PC-3 (cell line): ENCODE results near the gene SETD1B.

Experiments
- EZH2phosphoT487 ChIP-seq: fragments of 300-600 bp; sonication (generic); IDR thresholded peaks from 2 replicates; pipeline ENCODE4 v1.6.1; 2018; ENCODE audit warnings: mild to moderate bottlenecking, antibody characterized with exemption, low read length, borderline replicate concordance
- TF ChIP-seq, protein P1 (sequence below): fragments of 300-600 bp; sonication (generic); conservative IDR thresholded peaks from 2 replicates; pipeline ENCODE4 v1.5.1; 2017; ENCODE audit warnings: antibody characterized with exemption, low read depth, mild to moderate bottlenecking, low read length

DNA sequence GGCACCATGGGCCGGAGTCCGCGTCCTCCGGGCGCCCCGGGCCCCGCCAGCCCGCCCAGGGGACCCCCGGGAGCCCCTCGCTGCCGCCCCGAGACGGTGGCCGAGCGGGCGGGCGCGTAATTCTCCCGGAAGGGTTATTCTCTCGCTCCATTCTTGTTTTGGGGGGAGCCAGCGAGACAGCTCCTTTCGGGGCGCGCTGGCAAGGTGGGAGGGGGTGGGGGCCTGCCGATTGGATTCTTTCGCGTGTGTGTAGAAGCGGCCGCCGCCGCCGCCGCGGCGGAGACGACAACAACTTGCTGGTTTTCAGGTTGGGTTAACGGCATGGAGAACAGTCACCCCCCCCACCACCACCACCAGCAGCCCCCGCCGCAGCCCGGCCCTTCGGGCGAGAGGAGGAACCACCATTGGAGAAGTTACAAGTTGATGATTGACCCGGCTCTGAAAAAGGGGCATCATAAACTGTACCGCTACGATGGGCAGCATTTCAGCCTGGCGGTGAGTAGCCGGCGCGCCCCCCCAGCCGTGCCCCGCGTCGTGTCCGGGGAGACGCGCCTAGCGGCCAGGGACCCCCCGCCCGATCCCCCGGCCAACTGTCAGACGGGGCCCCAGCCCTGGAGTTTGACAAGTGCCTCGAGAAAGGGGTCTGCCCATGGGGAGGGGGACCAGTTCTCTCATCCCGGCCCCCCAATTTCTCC is 755 bp downstream of the SETD1B start:
- TF ChIP-seq, protein P1, sequence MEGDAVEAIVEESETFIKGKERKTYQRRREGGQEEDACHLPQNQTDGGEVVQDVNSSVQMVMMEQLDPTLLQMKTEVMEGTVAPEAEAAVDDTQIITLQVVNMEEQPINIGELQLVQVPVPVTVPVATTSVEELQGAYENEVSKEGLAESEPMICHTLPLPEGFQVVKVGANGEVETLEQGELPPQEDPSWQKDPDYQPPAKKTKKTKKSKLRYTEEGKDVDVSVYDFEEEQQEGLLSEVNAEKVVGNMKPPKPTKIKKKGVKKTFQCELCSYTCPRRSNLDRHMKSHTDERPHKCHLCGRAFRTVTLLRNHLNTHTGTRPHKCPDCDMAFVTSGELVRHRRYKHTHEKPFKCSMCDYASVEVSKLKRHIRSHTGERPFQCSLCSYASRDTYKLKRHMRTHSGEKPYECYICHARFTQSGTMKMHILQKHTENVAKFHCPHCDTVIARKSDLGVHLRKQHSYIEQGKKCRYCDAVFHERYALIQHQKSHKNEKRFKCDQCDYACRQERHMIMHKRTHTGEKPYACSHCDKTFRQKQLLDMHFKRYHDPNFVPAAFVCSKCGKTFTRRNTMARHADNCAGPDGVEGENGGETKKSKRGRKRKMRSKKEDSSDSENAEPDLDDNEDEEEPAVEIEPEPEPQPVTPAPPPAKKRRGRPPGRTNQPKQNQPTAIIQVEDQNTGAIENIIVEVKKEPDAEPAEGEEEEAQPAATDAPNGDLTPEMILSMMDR, result no peak
- no peak for TF ChIP-seq EZH2phosphoT487
